ENCODE results near the gene PYGM.

DNA sequence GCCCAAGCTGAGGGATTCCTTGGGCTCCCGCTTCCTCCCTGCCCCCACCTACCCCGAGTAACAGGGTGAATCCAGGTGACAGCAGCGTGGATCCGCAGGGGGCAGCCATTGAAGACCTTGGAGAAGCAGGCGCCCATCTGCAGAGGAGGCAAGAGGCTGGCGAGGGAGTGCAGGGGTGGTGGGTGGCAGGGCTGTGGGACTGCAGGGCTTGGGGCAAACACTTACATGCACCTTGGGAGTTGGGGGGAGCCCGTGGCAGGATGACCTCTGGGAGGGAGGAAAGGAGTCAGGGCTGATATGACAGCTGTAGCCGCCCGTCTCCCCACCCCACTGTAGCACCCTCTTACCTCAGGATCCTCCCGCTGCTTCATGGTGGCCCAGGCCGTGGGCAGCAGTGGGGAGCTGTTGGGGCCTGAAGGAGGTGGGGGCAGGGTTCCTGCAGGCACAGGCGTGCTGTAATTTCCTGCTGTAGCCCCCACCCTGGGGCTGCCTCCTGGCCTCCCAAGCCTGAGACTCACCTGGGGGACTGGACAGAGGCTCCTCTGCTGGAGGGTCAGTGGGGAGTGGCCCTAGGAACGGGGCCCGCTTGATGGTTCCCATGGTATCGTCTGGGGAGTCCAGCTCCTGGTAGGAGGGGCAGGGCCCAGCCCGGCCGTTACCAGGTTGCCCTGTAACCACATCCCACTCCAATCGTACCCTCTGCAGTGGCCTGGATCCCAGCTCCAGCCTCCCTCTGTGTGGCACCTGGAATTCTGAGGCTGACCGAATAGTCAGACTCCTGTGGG lies 37.2 kb upstream of the PYGM start:
- TF ChIP-seq, protein P1, sequence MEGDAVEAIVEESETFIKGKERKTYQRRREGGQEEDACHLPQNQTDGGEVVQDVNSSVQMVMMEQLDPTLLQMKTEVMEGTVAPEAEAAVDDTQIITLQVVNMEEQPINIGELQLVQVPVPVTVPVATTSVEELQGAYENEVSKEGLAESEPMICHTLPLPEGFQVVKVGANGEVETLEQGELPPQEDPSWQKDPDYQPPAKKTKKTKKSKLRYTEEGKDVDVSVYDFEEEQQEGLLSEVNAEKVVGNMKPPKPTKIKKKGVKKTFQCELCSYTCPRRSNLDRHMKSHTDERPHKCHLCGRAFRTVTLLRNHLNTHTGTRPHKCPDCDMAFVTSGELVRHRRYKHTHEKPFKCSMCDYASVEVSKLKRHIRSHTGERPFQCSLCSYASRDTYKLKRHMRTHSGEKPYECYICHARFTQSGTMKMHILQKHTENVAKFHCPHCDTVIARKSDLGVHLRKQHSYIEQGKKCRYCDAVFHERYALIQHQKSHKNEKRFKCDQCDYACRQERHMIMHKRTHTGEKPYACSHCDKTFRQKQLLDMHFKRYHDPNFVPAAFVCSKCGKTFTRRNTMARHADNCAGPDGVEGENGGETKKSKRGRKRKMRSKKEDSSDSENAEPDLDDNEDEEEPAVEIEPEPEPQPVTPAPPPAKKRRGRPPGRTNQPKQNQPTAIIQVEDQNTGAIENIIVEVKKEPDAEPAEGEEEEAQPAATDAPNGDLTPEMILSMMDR (IDR thresholded peaks at IDR 0.05; ENCODE audit: insufficient read depth, low read length): no peak
- no peak for TF ChIP-seq POLR2AphosphoS5 (IDR thresholded peaks at IDR 0.05; ENCODE audit: low read depth)
- TF ChIP-seq SPI1 (IDR thresholded peaks at IDR 0.05; ENCODE audit: borderline replicate concordance, low read depth): no peak

Measured in HL-60 (cell line).